Measurements from ENCODE around the gene MCM7. TPM values are rescaled to one million over a fixed set of nuclear protein-coding genes. Genes with fewer than 3 reads are reported as not detected.

The MCM7 gene
- polyA plus RNA-seq, 1 donor (not counting 4 experiments of a cell fraction or from before 2014, with no cell fraction given), result 46.8 TPM

GRCh38 chr7:100085515-100085914 lies 15.7 kb downstream of the MCM7 start:
- no peak overlapping the region for H3K27ac ChIP-seq (ENCODE audit: control insufficient read depth, insufficient read depth, low read length)
- no peak overlapping the region for H3K4me3 ChIP-seq (ENCODE audit: control insufficient read depth in 2 of 3, extremely low read depth in 1 of 3, insufficient read depth in 2 of 3, low read depth in 1 of 3, low read length in 3 of 3)
- dilution Hi-C loops (cut with MboI; ENCODE audit: extremely low pct_ligation_motif_present, low sequenced_read_pairs), result no loop called here
- FAIRE-seq (no peak), DNase-seq (ENCODE audit: low read depth, low spot score) (no peak)
- H3K4me1 ChIP-seq (ENCODE audit: control insufficient read depth, extremely low read depth, insufficient read depth, low read length), result peaks cover 34% of the 10 kb centered on the region
- H3K9me3 ChIP-seq (ENCODE audit: control insufficient read depth, low read depth, low read length), result no peaks in the 10 kb centered on the region
- no peak overlapping the region for H3K4me2 ChIP-seq (ENCODE audit: control insufficient read depth, extremely low read depth, insufficient read depth, low read depth, low read length)
- H4K20me1 ChIP-seq (ENCODE audit: control insufficient read depth, extremely low read depth, insufficient read depth, low read length), result no peaks in the 10 kb centered on the region
- H2AFZ ChIP-seq (ENCODE audit: control insufficient read depth, low read length), result no peak overlapping the region
- no peak overlapping the region for H3K9ac ChIP-seq (ENCODE audit: control insufficient read depth, extremely low read depth, insufficient read depth, low read length)
- H3K27me3 ChIP-seq (ENCODE audit: control insufficient read depth, extremely low read depth, insufficient read depth, low read length), result no peaks in the 10 kb centered on the region
- H3K79me2 ChIP-seq (ENCODE audit: control insufficient read depth, insufficient read depth, low read length), result peaks cover 23% of the 10 kb centered on the region
- peaks cover 2 to 3% of the 10 kb centered on the region in 2 experiments for H3K36me3 ChIP-seq (ENCODE audit: control insufficient read depth in 2 of 2, extremely low read depth in 1 of 2, insufficient read depth in 2 of 2, low read length in 2 of 2)
- TF ChIP-seq EZH2 (IDR thresholded peaks at IDR 0.05; ENCODE audit: low read length) (no peak), CTCF (optimal IDR thresholded peaks at IDR 0.05 in 1 of 3, IDR thresholded peaks at IDR 0.05 in 1 of 3, conservative IDR thresholded peaks at IDR 0.05 in 1 of 3; ENCODE audit: extremely low read depth in 1 of 3, insufficient read depth in 2 of 3, low read length in 3 of 3) (no peak)
- H3K9me1 ChIP-seq (ENCODE audit: control insufficient read depth, extremely low read depth, insufficient read depth, low read length), result no peaks in the 10 kb centered on the region

- no peak overlapping the region for H3K27ac ChIP-seq (ENCODE audit: control insufficient read depth, insufficient read depth, low read length)
- dilution Hi-C loops (cut with MboI; ENCODE audit: extremely low pct_ligation_motif_present, low sequenced_read_pairs), result no loop called here
- no peaks in the 10 kb centered on the region for H4K20me1 ChIP-seq (ENCODE audit: control insufficient read depth, extremely low read depth, insufficient read depth, low read length)
These were observed 18.2 kb downstream of the MCM7 start for GRCh38 chr7:100082978-100083377.

More at GRCh38 chr7:100082978-100083377, 18.2 kb downstream of the MCM7 start:
- no peak overlapping the region for H3K9ac ChIP-seq (ENCODE audit: control insufficient read depth, extremely low read depth, insufficient read depth, low read length)
- H3K27me3 ChIP-seq (ENCODE audit: control insufficient read depth, extremely low read depth, insufficient read depth, low read length), result no peaks in the 10 kb centered on the region
- no peaks in the 10 kb centered on the region for H3K9me3 ChIP-seq (ENCODE audit: control insufficient read depth, low read depth, low read length)
- DNase-seq (ENCODE audit: low read depth, low spot score), result no peak
- H3K36me3 ChIP-seq (ENCODE audit: control insufficient read depth in 2 of 2, extremely low read depth in 1 of 2, insufficient read depth in 2 of 2, low read length in 2 of 2), result peaks cover 8 to 13% of the 10 kb centered on the region in 2 experiments
- H3K9me1 ChIP-seq (ENCODE audit: control insufficient read depth, extremely low read depth, insufficient read depth, low read length), result no peaks in the 10 kb centered on the region
- peaks cover 29% of the 10 kb centered on the region for H3K4me1 ChIP-seq (ENCODE audit: control insufficient read depth, extremely low read depth, insufficient read depth, low read length)
- no peak overlapping the region for H2AFZ ChIP-seq (ENCODE audit: control insufficient read depth, low read length)
- peaks cover 35% of the 10 kb centered on the region for H3K79me2 ChIP-seq (ENCODE audit: control insufficient read depth, insufficient read depth, low read length)
- FAIRE-seq, result no peak
- H3K4me2 ChIP-seq (ENCODE audit: control insufficient read depth, extremely low read depth, insufficient read depth, low read depth, low read length), result no peak overlapping the region
- TF ChIP-seq EZH2 (IDR thresholded peaks at IDR 0.05; ENCODE audit: low read length), result no peak
- no peak for TF ChIP-seq CTCF (optimal IDR thresholded peaks at IDR 0.05 in 1 of 3, IDR thresholded peaks at IDR 0.05 in 1 of 3, conservative IDR thresholded peaks at IDR 0.05 in 1 of 3; ENCODE audit: extremely low read depth in 1 of 3, insufficient read depth in 2 of 3, low read length in 3 of 3)
- no peak overlapping the region for H3K4me3 ChIP-seq (ENCODE audit: control insufficient read depth in 2 of 3, extremely low read depth in 1 of 3, insufficient read depth in 2 of 3, low read depth in 1 of 3, low read length in 3 of 3)

Data from keratinocyte (primary cell).